ENCODE measurements around the gene CYB561A3.

The CYB561A3 gene

DNA sequence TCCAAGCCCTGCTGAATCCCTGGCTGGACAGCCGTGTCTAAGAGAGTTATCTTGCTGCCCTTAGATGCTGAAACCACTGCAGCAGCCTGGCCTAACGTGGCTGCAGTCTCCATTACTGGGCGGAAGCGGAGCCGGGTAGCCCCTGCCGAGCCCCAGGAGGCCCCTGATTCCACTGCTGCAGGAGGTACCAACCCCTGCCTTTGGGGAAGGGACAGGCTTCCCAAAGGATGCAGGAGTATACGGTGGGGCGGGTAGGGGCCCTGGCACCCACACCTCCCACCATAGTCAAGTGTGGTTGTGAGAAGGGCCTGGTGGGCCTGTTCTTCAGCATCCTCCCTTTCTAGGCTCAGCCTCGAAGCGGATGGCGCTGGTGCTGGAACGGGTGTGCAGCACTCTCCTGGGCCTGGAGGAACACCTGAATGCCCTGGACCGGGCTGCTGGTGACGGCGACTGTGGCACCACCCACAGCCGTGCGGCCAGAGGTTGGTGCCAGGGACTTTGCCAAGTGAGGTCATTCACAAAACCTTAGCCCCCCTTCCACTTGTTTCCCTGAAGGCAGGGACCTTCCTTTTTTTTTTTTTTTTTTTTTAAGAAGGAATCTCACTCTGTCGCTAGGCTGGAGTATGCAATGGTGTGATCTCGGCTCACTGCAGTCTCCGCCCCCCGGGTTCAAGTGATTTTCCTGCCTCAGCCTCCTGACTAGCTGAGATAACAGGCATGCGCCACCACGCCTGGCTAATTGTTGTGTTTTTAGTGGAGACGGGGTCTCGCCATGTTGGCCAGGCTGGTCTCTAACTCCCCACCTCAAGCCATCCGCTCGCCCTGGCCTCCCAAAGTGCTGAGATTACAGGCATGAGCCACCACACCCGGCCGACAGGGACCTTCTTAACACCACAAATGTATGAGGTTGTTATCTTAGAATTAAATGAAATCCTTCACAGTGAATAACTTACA is 17.6 kb downstream of the CYB561A3 start:
- DNase-seq = no peak

DNA sequence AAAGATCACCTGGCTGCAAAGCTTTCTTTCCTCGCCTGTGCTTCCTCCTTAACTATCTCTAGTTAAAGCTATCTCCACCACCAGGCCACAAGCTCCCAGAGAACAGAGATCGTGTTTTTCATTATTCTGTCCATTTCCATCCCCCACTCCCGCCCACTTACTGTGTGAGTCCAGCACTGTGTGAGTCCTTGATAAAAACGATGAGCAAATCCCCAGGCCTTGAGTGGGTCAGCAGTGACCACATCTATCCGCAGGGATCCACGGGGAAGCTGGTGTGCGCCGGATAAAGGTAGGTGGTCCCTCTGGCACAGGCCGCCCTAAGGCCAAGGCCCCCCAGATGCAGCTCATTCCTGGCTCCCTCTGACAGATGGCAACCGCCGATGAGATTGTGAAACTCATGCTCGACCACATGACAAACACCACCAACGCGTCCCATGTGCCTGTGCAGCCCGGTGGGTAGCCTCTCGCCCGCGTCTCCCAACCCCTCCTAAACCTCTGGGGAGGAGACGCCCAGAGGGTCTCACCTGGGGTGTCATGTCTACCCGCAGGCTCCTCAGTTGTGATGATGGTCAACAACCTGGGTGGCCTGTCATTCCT is 19.4 kb downstream of the CYB561A3 start:
- DNase-seq = no peak

DNA sequence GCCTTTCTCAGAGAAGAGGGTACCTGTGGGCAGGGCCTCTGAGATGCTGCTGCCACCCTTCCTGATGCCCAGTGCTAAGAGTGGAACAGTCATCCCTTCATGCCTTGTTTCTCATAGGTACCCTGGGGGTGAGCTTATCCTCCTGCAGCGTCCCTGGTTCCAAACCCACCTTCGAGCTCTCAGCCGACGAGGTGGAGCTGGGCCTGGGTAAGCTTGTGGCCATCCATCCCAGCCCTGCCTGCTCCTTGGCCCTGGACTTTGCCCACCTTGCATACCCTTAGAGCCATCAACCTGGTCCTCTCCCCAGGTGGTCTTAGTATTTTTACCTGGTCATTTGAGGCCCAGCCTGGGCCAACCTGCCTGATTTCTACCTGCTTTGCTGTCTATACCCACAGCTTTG is 20.0 kb downstream of the CYB561A3 start:
- no peak for DNase-seq

DNA sequence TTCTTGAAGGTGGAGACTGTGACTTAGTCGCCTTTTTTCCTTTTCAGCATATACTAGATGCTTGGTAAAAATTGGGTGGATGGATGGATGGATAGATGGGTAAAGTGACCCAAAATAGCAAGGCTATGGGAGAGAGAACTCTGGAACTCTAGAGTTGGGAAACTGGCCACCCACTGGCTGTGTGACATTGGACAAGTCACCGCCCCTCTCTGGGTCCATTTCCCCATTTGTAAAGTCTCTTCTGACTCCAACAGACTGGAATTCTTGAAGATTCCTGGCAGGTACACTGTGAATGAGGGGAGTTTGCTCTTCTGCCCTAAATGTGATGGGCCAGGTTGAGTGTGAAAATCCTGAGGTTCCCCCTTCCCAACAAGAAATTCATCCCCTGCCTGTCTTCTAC is 20.7 kb downstream of the CYB561A3 start:
- DNase-seq = no peak

DNA sequence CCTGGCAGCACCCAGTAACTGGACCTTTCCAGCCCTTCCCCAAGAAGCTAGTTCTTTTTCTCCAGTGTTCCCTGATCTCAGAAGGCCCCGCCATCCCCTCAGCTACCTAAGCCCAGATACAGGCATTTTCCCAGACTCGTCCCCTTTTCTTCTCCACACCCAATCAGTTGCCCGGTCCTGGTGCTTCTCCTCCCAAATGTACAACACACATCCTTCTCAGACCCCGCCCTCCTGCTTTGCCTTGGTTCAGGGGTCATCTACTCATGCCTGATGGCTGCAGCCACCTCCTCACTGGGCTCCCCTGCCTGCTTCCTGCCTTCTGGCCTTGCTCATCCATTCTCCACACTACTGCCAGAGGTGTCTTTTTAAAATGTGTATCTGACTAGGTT is 22.2 kb downstream of the CYB561A3 start:
- no peak for DNase-seq

DNA sequence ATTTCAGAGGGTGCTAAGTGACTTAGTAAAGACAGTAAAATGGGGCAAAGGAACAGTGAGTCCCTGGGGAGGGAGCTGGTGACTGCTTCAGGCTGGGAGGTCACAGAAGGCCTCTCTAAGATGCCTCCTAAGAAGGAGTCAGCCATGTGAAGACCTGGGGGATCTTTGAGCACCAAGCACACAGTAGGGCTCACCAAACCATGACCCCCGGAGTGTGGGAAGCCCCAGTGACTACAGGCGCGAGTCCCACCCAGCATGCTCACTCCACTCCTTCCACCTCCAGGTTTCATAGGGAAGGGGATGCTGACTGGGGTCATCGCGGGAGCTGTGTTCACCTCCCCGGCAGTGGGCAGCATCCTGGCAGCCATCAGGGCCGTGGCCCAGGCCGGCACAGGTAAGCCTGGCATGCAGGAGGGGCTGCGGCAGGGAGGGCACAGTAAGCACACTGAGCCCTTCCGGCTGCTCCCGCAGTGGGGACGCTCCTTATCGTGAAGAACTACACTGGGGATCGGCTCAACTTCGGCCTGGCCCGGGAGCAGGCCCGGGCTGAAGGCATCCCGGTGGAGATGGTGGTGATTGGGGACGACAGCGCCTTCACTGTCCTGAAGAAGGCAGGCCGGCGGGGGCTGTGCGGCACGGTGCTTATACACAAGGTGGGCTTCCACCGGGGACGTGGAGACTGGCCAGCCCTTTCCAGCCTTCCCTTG is 22.7 kb downstream of the CYB561A3 start:
- no peak for DNase-seq

DNA sequence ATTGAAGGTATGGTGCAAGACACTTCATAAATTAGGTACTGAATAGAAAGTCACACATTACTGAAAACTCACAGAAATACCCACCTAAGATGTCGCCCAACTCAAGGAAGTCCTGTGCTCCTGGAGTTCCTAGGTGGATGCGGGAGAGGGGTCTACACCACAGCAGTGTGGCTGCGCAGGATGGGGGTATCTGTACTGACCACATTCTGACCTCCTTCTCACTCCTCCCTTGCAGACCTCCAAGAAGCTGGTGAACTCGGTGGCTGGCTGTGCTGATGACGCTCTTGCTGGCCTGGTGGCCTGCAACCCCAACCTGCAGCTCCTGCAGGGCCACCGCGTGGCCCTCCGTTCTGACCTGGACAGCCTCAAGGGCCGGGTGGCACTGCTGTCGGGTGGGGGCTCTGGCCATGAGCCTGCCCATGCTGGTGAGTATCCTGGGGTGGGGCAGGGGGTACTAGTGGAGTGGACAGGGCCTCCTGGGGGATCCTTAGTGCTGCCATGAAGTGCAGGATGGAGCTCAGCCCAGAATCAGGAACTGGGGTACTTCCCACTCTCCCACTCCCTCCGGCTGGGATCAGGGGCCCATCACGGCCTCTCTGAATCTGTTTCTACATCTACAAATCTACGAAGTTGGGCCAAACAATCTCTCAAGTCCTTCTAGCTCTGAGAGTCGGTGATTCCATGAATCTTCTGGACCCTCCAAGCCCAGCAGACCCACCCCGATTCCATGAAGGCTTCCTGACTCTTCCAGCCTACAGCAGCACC is 23.8 kb downstream of the CYB561A3 start:
- DNase-seq = no peak

DNA sequence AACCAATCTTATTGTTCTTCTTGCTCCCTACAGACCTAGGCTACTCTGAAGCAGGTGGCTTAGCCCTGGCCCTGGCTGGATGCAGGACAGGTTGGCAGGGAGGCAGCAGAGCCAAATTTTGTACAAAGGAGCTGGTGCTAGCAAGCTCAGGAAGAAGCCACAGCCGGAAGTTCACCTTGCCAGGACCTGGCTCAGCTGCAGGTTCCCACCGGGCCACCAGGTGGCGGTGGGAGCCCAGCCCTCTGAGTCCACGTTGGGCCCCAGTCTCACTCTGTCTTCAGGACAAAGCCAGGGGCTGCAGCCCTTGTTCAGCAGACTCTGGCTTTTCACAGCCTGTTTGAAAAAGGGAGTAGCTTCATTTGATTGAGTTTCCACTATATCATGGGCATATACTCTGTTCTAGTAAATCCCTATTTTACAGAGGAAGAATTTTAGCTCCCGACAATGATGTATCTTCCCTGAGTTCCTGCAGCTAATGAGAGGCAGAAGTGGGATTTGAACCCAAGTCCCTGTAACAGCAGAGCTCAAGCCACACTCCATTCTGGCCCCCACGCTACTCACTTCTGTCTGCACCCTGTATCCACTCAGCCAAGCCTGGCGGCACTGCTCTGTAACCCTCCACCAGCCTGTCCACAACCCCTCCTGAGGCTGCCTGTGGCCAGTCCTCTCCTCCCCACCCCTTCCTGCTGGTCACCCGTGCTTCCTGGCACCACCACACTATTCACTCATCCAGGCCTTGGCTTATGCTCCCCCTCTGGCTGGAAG is 25.3 kb downstream of the CYB561A3 start:
- DNase-seq = peak; percentile 86

DNA sequence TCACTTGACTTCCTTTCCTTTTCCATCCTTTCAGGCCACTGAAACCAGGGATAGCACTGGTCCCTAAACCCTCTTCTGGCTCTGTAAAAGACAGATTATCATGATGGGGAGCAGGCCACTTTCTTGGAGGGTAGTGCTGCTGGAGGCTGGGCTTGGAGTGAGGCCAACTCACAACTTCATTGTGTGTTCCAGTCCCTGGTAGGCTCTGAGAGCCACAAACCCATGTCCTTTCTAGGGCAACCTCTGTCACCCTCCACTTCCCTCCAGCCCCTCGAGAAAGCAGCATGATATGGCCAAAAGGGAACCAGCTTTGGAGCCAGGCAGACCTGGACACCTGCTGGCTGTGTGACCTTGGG is 26.3 kb downstream of the CYB561A3 start:
- DNase-seq = no peak

DNA sequence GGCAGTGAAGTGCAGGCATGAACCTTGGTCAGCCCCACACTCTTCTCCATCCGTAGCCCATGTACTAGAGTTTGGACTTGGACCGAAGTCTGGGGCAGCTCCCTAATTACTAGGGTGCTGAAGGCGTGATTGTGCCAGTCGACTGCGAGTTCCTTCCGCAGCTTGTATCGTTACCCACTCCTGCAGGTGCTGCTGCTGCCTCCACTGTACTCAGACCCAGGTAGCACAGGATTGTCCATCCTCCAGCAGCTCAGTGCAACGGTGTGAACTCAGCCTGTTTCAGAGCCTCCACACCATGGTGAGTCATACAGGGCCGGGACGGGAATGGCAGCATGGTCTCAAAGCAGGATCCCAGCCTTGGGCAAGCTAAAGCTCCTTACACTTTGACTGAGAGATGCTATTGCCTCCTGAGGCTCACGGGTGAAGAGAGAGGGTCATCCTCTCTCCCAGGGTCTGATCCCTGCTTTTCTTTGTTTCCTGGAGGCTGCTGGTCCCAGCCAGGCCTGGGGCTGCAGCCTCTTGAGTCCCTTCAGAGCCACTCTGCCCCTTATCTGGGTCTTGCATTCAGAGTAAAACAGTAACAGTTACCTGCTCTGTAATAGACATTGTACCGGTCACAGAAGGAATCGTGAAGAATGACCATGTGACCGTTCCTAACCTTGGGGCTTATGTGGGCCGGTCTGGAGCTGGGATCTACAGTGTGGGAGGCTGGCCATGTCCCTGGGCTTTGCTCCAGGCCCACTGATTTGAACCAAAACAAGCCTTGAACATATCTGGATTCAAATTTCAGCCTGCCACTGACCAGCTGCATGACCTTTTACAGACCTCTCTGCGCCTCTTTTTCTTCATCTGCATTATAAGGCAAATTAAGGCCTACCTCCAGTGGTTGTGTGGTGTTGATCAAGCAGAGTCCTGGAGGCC is 27.0 kb downstream of the CYB561A3 start:
- no peak for DNase-seq

DNA sequence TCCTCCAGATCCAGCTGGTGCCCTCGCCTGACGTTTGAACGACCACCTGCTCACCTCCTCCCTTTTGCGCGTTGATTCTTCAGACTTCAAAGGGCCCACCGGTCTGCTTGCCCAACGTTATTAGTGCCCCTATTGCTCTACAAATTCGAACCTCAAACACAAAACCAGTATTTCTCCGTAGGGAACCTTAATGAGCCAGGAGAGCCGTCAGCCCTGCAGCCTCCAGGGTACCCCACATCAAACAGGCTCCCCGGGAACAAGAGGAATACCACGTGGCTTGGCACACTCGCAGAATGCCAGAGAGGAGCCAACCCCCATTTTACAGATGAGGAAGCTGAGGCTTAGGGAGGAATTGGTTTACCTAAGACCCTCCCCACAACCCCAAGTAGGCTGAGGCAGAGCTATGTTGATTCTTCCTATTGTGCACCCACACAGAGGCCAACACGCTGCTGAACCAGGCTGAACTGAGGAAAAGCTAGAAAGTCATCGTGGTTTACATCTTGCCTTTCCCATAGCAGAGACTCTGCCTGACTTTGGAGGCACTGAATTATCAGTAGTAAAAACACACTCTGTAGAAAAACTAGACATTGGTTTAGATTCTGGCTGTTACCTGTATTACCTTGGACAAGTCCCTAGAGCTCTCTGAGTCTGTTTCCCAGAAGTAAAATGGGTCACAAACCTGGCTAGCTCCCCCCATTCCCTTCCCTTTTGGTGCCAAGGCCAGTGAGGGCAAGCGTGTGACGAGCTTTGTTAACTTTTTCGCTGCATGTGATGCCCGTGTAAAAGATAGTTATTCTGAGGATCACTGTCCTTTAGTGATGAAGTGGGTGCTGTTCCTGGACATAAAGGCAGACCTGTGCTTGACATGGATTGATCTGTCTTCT is 27.9 kb downstream of the CYB561A3 start:
- DNase-seq = no peak

DNA sequence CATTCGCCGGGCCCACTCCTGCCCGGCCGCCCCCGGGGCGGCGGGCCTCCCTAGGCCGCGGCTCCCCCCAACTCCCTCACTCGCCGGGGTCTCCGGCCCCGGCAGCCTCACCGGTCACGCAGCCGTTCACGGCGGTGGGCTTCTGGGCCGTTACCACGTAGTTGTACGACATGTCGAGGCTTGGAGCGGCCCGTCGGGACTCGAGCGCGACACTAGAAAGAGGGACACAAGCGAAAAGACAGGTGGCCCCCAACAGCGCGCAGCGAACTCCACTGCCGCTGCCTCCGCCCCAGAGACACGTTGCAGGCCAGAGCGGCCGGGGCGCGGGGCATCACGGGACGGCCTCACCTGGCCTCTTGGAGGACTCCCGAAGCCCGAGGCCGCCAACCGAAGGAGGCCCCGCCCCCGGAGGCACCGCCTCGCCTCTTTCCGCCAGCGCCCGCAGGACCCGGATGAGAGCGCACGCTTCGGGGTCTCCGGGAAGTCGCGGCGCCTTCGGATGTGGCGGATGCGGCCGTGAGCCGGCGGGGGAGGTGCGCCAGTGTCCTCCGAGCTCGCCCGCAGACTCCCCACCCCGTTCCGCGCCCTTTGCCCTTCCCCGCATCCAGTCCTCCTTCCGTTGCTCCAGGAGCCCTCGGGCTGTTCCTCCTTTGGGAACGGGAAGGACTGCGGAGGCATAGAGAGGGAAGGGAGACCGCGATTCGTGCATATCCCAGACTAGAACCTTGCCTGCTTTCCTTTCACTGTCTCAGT is 28.7 kb downstream of the CYB561A3 start, which contains the start of the genes DDB1 and TKFC:
Gene DDB1 (minus strand): TSS at position 309 of the 753 bp plus-strand sequence. CDS start 137 bp downstream, at position 172.
Gene TKFC (plus strand): TSS at position 432 of the 753 bp plus-strand sequence. CDS start 1,501 bp downstream, outside the sequence.
- peak; percentile 93 for DNase-seq

DNA sequence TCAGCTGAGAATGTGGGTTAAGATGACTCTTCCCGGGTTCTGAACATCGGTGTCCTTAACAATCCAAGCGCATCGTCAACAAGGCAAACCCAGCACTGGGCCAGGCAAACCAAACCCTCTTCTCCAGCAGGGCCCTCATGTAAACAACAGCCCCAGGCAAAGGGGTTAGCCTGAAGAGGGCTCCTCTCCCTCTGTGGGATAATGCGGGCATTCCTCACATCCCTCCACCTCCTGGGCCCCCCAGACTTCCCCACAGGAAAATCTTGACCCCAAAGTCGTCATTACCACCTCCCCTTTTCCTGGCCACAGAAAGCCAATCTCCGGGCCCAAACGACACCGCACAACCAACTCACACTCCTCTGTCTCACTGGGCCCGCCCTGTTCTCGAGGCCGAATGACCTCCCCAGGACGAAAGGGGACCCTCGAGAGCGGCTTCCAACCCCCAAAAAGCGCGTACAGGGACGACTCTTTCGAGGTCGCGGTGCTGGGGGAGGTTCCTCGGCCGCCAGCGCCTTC is 29.3 kb downstream of the CYB561A3 start:
- no peak for DNase-seq

DNA sequence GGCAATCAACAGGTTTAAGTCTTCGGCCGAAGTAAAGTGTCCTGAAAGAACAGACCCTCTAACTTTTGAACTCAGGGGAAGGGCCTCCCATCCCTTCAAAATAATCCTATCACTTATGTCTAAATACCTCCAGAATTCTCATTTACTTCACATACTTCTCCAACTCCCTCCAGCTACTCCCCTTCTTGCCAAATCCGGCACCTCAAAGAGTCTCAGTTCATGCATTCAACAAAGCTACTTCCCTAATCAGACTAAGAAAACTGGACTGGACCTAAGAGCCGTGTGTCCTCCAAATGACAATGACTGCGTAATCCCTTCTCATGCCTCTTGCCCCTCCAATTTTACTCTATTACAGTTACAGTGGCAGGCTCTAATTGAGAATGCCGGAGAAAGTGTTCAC is 30.0 kb downstream of the CYB561A3 start:
- no peak for DNase-seq

DNA sequence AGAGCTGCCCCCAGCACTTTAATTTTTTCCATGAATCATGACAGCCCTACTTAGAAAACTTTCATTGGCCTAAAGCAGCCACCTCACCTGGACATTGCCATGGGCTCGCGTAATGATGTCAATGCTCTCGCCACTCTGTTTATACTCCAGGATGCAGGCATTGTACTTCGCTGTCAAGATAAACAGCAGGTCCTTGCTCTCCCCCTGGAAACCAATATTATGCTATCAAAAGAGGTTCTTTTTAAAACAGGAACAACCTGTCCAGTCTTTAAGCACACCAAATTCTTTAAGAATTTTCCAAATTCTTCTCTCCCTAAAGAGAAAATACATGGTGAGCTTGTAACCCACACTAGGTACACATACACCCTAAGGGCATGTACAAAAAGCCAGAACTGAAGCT is 31.8 kb downstream of the CYB561A3 start:
- DNase-seq = no peak

DNA sequence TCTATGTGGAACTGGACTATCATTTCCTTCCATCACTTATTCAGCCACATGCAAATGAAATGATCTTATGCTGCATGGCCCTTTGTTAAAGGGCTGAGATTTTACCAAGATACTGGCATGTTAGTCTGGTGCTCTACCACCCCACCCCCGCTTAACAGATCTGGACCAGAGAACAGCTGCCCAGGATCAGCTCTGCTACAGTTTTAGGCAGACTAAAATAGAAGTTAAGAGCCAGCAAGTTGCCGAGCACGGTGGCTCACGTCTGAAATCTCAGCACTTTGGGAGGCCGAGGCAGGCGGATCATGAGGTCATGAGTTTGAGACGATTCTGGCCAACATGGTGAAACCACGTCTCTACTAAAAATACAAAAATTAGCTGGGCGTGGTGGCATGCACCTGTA is 33.3 kb downstream of the CYB561A3 start:
- DNase-seq = no peak

DNA sequence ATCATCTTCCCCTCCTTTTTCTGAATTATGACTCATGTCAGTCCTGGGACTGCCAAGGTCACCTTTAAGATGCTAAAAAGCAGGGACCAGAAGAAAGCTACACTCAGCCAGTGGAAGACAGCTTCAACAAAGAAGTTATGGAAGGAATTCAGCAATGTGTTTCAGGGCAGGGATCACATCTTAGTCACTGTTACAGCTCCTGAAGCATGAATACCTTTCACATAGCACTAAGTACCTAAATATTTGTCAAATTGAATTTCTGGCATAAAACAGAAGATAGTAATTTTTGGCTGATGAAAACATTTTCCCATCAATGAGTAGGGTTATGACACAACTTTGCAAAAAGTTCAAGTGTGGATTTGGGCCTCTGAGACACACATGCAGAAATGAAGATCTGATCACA is 34.0 kb downstream of the CYB561A3 start:
- no peak for DNase-seq

DNA sequence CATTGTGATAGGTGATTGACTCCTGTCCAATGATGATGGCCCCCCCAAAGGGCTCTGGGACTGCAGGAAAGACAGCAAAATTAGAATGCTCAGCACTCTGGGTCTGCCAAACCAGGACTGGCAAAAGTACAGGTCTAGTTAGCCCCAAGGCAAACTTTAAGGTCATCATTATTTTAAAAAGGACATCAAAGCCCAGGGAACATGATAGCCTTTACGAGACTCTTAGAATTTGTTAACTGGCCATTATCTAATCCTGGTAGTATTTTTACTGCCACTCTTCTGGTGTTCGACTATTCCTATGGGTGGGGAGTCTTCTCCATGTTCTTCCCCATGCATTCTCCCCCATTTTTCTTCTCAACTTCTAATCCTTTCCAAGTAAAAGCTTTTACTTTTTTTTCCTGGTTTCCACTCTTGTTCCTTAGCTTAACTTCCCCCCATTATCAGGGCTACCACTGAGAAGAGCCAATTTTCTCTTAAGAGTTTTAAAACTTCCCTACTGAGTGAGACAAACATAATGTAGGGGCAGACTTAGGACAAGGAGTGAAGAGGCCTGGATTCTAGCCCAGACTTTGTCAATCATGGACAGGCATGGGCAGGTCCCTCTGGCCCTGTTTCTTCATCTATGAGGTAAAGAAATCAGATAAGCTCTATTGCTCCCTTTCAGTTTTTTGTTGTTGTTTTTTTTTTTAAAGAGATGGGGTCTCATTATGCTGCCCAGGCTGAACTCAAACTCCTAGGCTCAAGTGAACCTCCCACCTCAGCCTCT is 35.9 kb downstream of the CYB561A3 start:
- DNase-seq = no peak

Data from NCI-H2171 treated with DMSO at 0.1 percent for 48 hours (cell line).